GM18517 (cell line): Measurements from ENCODE around the gene ELOVL2.

Experiments used
- ATAC-seq: cut with Tn5 transposase; IDR thresholded peaks from one replicate; pipeline ENCODE4 v1.9.1; 2021; ENCODE audit warnings: mild to moderate bottlenecking, moderate library complexity; ENCODE audit not compliant: unreplicated experiment

The ELOVL2 gene

GRCh38 chr6:11058406-11058805 lies 14.3 kb upstream of the ELOVL2 start:
- no peak for ATAC-seq

DNA sequence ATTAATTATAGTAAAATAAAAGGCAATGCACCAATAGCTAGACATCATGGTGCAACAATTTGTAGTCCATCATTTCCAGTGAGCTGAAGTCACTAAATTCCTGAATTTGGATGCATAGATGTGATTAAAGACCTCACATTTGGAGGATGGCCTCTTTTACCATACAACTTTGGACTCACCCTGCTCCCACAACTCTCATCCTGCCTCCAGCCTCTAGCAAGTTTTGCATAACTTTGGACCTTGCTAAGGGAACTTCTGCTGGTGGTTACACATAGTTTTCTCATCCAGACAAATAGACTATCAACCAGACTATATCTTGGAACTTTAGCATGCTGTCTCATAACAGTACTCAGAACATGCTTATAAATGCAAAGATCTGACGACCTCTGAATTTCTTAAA lies 12.8 kb upstream of the ELOVL2 start:
- ATAC-seq = no peak

DNA sequence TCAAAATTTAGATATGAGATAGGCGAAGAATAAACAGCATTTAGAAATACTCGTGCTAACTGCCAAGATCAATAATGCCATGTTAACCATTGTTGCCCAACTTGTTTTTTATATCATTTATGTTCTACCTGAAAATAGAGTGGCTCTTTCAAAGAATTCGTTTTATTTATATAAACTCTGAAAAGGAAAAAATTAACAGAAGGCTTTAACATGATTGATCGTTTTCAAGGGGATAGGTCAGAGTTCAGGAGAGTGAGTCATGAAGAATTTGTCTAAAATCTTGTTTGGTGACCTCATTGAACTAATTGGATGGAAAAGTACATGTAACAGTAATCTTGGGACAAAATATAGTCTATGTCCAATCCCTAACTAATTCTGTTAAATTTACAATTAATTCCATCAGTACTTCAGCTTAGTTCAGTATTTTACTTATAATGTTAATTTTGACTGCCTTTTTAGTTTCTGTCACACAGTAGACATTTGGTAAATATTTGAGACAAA lies 11.1 kb upstream of the ELOVL2 start:
- ATAC-seq = no peak

- ATAC-seq = no peak
Measured at GRCh38 chr6:11054722-11055121, 10.6 kb upstream of the ELOVL2 start.

GRCh38 chr6:11053307-11053706 lies 9.2 kb upstream of the ELOVL2 start:
- no peak for ATAC-seq

DNA sequence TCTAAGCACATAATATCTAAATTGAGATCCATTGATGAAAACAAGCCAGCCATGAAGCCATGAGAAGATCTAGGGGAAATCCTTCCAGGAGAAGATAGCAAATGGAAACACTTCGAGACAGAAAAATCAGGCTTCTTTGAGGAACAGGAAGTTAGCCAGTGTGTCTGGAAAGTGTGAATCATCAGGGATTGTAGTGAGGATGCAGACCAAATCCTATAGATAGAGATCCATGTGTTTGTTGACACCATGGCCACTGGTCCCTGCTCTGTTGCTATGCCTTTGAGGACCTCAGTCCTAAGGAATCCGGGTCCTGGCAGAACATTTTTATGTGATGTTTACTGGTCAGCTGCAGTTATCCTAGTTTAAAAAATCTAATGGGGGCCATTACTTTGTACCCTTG lies 6.6 kb upstream of the ELOVL2 start:
- ATAC-seq = no peak

DNA sequence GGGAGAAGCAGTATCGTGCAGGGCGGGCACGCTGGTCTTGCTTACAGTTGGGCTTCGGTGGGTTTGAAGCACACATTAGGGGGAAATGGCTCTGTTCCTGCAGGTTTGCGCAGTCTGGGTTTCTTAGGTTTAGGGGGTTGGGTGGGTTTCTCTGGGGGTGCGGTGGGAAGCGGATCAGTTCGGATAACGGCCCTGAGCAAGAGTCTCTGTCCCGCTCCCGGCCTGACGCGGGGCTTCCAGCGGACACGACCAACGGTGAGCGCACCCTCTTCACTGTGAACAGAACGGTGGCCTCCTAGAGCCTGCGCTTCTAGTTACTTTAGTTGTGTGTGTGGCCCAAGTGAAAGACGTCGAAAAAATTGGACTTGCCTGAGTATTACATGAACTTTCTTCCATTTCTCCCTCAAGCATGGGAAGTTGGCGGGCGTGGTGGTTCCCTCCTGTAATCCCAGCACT lies 635 bp upstream of the ELOVL2 start:
- ATAC-seq = no peak

DNA sequence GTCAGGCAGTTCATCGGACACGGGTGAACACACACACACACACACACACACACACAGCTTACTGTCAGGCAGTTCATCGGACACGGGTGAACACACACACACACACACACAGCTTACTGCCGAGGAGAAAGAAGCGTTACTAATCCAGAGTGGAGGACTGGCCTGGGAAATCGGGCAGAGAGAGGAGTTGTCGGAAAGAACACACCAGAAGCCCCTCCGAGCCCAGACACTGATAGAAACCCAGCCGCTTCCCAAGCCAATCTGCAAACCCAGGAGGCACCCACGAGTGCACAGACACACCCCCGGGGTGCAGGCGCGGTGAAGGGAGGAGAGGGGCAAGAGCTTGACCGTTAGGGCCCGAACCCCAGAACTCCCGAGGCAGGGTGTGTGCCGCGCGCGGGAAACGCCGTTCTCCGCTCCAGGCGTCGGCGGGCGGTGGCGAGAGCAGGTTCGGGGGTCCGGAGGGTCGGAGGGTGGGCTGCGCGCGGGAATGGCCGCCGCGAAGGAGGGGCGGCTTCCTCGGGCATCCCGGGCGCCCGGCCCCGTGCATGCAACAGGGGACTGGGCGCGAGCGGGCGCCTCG lies 636 bp downstream of the ELOVL2 start:
- ATAC-seq = no peak

DNA sequence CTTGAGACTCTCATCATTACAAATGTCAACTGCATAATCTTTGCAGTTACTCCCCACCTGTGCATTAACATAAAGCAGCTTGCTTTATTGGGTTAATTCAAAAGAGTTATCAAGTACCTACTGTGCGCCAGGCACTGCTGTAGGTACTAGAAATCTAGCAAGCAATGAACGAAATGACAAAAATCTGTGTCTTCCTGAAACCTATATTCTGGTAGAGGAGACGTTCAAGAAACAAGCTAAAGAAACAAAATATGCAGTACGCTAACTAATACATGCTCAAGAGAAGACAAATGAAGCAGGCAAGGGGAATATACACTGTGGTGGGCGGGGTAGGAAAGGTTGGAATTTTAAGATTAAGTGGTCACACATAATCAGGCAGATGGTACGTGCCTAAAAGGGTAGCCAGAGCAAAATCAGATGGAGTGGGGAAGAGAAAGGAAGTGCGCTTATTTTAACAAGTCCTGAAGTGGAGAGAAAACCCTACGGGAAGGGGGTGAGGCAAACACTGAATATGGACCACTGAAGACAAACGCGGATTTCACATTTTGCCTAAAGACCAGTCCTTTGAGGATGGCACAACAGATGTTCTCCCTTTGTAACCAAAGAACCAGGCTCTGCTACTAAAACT lies 1.2 kb downstream of the ELOVL2 start:
- no peak for ATAC-seq

- ATAC-seq = no peak
Measured at GRCh38 chr6:11042025-11042749, 1.9 kb downstream of the ELOVL2 start.

DNA sequence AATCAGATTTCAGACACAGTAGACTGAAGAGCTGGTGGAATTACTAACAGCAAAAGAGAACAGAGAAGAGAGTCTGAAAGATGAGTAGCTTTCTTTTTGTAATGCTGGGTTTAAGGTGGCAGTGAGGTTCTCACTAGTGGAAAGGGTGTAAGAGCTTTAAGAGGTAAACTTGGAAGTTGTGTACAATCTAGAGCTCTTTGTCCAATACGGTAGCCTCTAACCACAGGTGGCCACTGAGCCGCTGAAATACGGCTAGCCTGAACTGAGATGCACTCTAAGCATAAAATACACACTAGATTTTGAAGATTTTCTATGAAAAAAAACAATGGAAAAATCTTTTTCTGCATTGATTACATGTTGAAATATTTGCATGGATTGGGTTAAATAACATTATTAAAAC lies 4.0 kb downstream of the ELOVL2 start:
- no peak for ATAC-seq

DNA sequence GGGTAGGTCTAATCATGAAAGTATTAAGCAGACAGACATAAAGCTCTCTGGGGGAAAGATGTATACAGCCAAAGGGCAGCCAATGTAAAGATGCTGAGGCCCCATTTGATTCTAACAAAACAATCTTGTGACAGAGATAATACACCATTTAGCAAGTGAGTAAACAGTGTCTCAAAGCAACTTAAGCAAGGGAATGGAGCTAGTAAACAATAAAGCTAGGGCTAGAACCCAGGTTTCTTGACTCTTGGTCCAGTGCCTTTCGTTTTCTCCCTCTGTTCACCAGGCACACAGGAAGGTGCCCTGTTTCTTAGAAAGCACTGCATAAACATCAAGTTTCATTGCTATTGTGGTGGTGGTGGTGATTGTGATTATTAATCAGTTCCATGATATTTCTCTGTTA lies 5.1 kb downstream of the ELOVL2 start:
- no peak for ATAC-seq

- no peak for ATAC-seq
Measured at GRCh38 chr6:11036977-11037430, 7.1 kb downstream of the ELOVL2 start.

GRCh38 chr6:11036351-11036740 lies 7.8 kb downstream of the ELOVL2 start:
- no peak for ATAC-seq

- no peak for ATAC-seq
Measured at GRCh38 chr6:11035616-11036350, 8.3 kb downstream of the ELOVL2 start.

DNA sequence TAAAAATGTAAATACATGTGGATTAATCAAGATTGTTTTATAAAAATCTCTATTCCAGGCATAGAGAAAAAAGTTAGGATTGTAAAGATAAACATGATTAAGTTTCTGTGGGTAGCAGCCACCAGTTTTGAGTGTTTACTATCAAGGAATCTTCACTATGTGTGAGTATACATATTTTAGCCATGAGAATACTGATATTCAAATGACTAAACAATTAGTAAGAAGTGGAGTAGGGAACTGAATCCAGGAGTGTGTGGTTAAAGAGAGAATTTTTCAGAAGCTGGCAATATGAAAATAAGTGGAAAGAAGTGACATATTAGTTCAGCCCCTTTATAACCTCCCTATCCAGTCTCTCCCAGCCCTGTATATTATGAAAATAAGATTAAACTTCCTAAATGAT lies 10.3 kb downstream of the ELOVL2 start:
- ATAC-seq = no peak

DNA sequence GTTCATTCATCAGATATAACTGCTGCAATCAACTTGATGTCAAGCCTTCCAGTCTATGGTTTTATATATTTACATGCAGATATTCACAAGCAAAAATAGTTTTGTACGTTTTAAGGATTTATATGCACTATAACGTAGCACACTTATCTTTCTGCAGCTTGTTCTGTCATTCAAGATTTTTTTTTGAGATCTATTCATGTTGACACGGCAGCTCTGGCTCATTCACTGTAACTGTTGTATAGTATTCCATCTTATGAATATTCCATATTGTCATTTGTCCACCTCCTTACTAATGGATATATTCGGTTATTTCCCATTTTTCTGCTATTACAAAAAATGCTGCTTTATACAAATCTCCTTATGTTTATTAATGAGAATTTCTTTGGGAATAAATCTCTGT lies 13.2 kb downstream of the ELOVL2 start:
- no peak for ATAC-seq

- ATAC-seq = no peak
Measured at GRCh38 chr6:11028959-11029358, 15.1 kb downstream of the ELOVL2 start.

GRCh38 chr6:11027565-11028110 lies 16.5 kb downstream of the ELOVL2 start:
- ATAC-seq = no peak

GRCh38 chr6:11025921-11026635 lies 18.0 kb downstream of the ELOVL2 start:
- ATAC-seq = peak; percentile 87
